Stimulated activated naive CD4-positive, alpha-beta T cell treated with Interleukin-2 at 50 U/mL for 16 hours (primary cell): ENCODE results near the gene PTPN14.

Experiments used
- DNase-seq: peaks from one replicate; lab custom pipeline; 2025; lab: John Stamatoyannopoulos, UW

Gene PTPN14

GRCh38 chr1:214303141-214303930 is 248.1 kb downstream of the PTPN14 start:
- no peak for DNase-seq

GRCh38 chr1:214301526-214301925 is 249.9 kb downstream of the PTPN14 start:
- DNase-seq, result no peak

- no peak for DNase-seq
Observed at GRCh38 chr1:214300149-214300780, 251.1 kb downstream of the PTPN14 start.
